Glutamatergic neuron (in vitro differentiated cells): ENCODE data around the gene RADIL. TPM values are rescaled to one million over a fixed set of nuclear protein-coding genes. Genes with fewer than 3 reads are reported as not detected.

Source experiments
- DNase-seq: peaks from one replicate; pipeline ENCODE4 v3.0.0; 2022
- H3K27ac Mint-ChIP-seq: one replicate; pipeline ENCODE4 v1.8.0; 2020; ENCODE audit warnings: mild to moderate bottlenecking, mixed read lengths, inconsistent platforms; ENCODE audit not compliant: unreplicated experiment
- H3K27me3 Mint-ChIP-seq: one replicate; pipeline ENCODE4 v1.8.0; 2020; ENCODE audit warnings: mild to moderate bottlenecking, moderate library complexity, mixed read lengths, inconsistent platforms; ENCODE audit not compliant: unreplicated experiment
- H3K36me3 Mint-ChIP-seq: one replicate; pipeline ENCODE4 v1.8.0; 2020; ENCODE audit warnings: mild to moderate bottlenecking, mixed read lengths, inconsistent platforms; ENCODE audit not compliant: unreplicated experiment
- H3K4me1 Mint-ChIP-seq: one replicate; pipeline ENCODE4 v1.8.0; 2020; ENCODE audit warnings: mild to moderate bottlenecking, low read depth, mixed read lengths, inconsistent platforms; ENCODE audit not compliant: unreplicated experiment
- H3K4me3 Mint-ChIP-seq: one replicate; pipeline ENCODE4 v1.8.0; 2020; ENCODE audit warnings: mild to moderate bottlenecking, mixed read lengths, inconsistent platforms; ENCODE audit not compliant: unreplicated experiment
- H3K9me3 Mint-ChIP-seq: one replicate; pipeline ENCODE4 v1.8.0; 2020; ENCODE audit warnings: mild to moderate bottlenecking, moderate library complexity, mixed read lengths, inconsistent platforms; ENCODE audit not compliant: unreplicated experiment
- CTCF ChIP-seq: fragments of 200-600 bp; sonication (generic); IDR thresholded peaks from one replicate; pipeline ENCODE4 v1.5.0; 2021; ENCODE audit not compliant: partially characterized antibody, unreplicated experiment
- total RNA-seq: library from RNA; stranded (reverse); fragmentation: NEBNext Ultra II Directional; extraction: Animal tissue kit (Norgen Biotek cat#: 25700); gene quantifications from one replicate; pipeline ENCODE4 v1.2.1, GENCODE V29; 2021; ENCODE audit not compliant: unreplicated experiment

RADIL gene
- total RNA-seq, 1 donor from 2014 or later = 31.3 TPM

- Mint-ChIP-seq H3K36me3 (peaks cover 4% of the 10 kb centered on the region), H3K4me1 (peaks cover 4% of the 10 kb centered on the region), H3K9me3 (peaks cover 7% of the 10 kb centered on the region), H3K27me3 (peaks cover 4% of the 10 kb centered on the region), H3K4me3 (no peak overlapping the region), H3K27ac (no peak overlapping the region)
- DNase-seq = peak; percentile 59
- TF ChIP-seq CTCF = no peak
These were observed 90.9 kb downstream of the RADIL start for GRCh38 chr7:4792537-4793126.

GRCh38 chr7:4791738-4792536 is 91.6 kb downstream of the RADIL start:
- TF ChIP-seq CTCF = peak; percentile 99
- Mint-ChIP-seq H3K36me3 (peaks cover 4% of the 10 kb centered on the region), H3K4me3 (peak overlapping the region; percentile 14), H3K27ac (no peak overlapping the region), H3K4me1 (peaks cover 4% of the 10 kb centered on the region), H3K9me3 (peaks cover 7% of the 10 kb centered on the region), H3K27me3 (peaks cover 4% of the 10 kb centered on the region)
- DNase-seq = peak; percentile 92

GRCh38 chr7:4791101-4791737 is 92.3 kb downstream of the RADIL start:
- Mint-ChIP-seq H3K9me3 (peaks cover 7% of the 10 kb centered on the region), H3K27me3 (peaks cover 4% of the 10 kb centered on the region), H3K36me3 (peaks cover 4% of the 10 kb centered on the region), H3K4me3 (peak overlapping the region; percentile 14), H3K27ac (no peak overlapping the region), H3K4me1 (peaks cover 4% of the 10 kb centered on the region)
- DNase-seq = peak; percentile 17
- TF ChIP-seq CTCF = no peak

- H3K9me3 Mint-ChIP-seq = peaks cover 12% of the 10 kb centered on the region
- DNase-seq = no peak
- H3K4me3 Mint-ChIP-seq = no peak overlapping the region
- TF ChIP-seq CTCF = no peak
- peaks cover 4% of the 10 kb centered on the region for H3K27me3 Mint-ChIP-seq
- peaks cover 4% of the 10 kb centered on the region for H3K36me3 Mint-ChIP-seq
- no peak overlapping the region for H3K27ac Mint-ChIP-seq
- peaks cover 4% of the 10 kb centered on the region for H3K4me1 Mint-ChIP-seq
These were observed 93.0 kb downstream of the RADIL start for GRCh38 chr7:4790516-4790991.
